ENCODE data around the gene METTL26.

METTL26 gene

GRCh38 chr16:681746-682427, 45.8 kb upstream of the METTL26 start:
- TF ChIP-seq, protein P1, sequence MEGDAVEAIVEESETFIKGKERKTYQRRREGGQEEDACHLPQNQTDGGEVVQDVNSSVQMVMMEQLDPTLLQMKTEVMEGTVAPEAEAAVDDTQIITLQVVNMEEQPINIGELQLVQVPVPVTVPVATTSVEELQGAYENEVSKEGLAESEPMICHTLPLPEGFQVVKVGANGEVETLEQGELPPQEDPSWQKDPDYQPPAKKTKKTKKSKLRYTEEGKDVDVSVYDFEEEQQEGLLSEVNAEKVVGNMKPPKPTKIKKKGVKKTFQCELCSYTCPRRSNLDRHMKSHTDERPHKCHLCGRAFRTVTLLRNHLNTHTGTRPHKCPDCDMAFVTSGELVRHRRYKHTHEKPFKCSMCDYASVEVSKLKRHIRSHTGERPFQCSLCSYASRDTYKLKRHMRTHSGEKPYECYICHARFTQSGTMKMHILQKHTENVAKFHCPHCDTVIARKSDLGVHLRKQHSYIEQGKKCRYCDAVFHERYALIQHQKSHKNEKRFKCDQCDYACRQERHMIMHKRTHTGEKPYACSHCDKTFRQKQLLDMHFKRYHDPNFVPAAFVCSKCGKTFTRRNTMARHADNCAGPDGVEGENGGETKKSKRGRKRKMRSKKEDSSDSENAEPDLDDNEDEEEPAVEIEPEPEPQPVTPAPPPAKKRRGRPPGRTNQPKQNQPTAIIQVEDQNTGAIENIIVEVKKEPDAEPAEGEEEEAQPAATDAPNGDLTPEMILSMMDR (IDR thresholded peaks at IDR 0.05; ENCODE audit: low read depth, low read length, missing control alignments): no peak
- DNase-seq (ENCODE audit: extremely low read depth, low read depth): no peak
- H3K4me3 ChIP-seq (replicated peaks; ENCODE audit: low read depth, low read length): peak overlapping the region; percentile 83

GRCh38 chr16:680967-681745, 45.1 kb upstream of the METTL26 start:
- peak overlapping the region; percentile 83 for H3K4me3 ChIP-seq (replicated peaks; ENCODE audit: low read depth, low read length)
- no peak for DNase-seq (ENCODE audit: extremely low read depth, low read depth)
- TF ChIP-seq, protein P1 (IDR thresholded peaks at IDR 0.05; ENCODE audit: low read depth, low read length, missing control alignments): no peak

DNA sequence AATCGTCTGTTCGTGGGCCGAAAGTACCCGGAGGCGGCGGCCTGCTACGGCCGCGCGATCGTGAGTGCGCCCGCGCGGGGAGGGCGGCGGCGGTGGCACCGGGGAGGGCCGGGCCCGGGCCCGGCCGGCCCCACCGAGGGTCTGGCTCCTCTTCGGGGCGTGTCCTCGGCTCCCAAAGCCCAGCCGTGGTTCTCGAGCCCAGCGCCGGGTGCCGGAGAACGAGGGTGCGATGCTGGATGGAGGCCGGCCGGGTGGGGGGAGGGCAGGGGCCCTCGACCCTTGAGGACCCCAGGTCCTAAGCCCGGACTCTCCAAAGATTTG, 44.5 kb upstream of the METTL26 start:
- no peak for DNase-seq (ENCODE audit: extremely low read depth, low read depth)
- TF ChIP-seq, protein P1 (IDR thresholded peaks at IDR 0.05; ENCODE audit: low read depth, low read length, missing control alignments): no peak
- H3K4me3 ChIP-seq (replicated peaks; ENCODE audit: low read depth, low read length): peak overlapping the region; percentile 83

DNA sequence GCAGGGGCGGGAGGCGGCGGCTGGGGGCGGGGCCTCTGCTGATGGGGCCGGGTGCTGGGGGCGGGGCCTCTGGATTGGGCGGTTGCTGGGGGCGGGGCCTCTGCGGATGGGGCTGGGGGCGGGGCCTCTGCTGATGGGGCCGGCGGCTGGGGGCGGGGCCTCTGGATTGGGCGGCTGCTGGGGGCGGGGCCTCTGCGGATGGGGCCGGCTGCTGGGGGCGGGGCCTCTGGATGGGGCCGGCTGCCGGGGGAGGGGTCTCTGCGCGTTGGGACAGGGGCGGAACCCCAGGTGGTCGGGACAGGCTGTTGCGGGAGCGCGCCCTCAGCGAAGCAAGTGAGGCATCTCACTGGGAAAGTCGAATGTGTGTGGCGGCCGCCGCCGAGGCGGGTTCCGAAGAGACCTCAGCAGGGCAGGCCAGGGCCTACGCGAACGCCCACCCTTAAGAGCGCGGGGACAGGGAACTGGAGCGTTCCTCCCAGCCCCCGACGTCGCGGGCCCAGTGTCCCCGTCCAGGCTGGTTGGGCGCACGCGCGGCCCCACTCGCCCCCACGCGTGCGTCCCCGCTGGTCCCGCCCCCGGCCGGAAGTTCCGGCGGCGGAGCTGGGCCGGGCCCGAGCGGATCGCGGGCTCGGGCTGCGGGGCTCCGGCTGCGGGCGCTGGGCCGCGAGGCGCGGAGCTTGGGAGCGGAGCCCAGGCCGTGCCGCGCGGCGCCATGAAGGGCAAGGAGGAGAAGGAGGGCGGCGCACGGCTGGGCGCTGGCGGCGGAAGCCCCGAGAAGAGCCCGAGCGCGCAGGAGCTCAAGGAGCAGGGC, 43.9 kb upstream of the METTL26 start, which contains the start of gene STUB1:
Gene STUB1 (plus strand): TSS at position 597 of the 811 bp plus-strand sequence. CDS start 116 bp downstream, at position 713.
- DNase-seq (ENCODE audit: extremely low read depth, low read depth): no peak
- H3K4me3 ChIP-seq (replicated peaks; ENCODE audit: low read depth, low read length): peak within 1 kb of the TSS; percentile 83
- TF ChIP-seq, protein P1 (IDR thresholded peaks at IDR 0.05; ENCODE audit: low read depth, low read length, missing control alignments): no peak

DNA sequence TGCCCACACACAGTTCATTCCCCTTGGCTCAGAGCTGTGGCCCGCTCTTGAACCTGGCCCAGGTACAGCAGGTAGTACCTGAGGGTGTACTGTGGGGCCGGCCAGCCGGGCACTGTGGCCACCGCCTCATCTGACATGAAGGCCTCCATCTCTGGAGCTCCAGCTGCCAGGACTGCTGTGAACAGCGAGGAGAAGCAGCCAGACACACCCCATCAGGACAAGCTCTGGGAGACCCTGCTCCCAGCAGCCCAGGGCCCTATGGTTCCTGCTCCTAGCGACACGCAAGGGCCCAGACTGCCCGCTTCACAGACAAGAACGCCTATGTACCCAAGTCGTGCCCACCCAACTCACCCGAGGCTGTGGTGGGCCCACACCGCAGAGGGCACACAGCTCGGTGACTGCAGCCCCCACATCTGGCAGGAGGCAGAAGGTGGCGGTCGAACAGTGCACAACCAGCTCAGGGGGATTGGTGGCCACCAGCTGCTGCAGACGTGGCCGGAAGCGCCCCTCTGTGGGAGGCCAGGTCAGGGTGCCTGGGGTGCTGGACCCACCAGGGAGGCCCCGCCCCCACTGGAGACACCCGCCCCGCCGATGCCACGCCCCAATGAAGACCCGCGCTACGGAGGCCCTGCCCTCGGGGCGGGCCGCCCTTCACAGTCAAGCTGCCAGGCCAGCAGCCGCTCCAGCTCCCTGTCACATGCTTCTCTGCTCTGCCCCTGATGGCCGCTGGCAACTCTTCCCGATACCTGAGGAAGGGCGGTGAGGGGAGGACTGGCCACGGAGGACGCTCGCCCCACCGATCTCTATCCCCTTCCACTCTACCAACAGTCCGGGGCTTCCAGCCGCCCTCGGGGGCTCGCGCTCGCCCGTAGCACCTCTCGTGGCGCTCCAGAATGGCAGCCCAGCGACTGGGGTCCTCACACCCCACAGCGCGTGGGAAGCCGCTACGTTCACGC, 43.0 kb upstream of the METTL26 start:
- no peak for DNase-seq (ENCODE audit: extremely low read depth, low read depth)
- TF ChIP-seq, protein P1 (IDR thresholded peaks at IDR 0.05; ENCODE audit: low read depth, low read length, missing control alignments): no peak
- H3K4me3 ChIP-seq (replicated peaks; ENCODE audit: low read depth, low read length): peak overlapping the region; percentile 34
